Adrenal gland (tissue), 12 donors: ENCODE data around the gene NAA11. TPM values are rescaled to one million over a fixed set of nuclear protein-coding genes. Genes with fewer than 3 reads are reported as not detected.

ENCODE experiments used
- DNase-seq, 7 donors: peaks; one replicate each; pipeline ENCODE4 v3.0.0-alpha.2; 2019 to 2020
- H3K27ac ChIP-seq, 5 donors: fragments of 200-600 bp; sonication (generic) in 4 of 5; 1 replicate in 3 of 5; 2 replicates in 2 of 5; pipeline versions ENCODE4 v1.5.1 to v1.8.0; 2016 to 2020; ENCODE audit warnings: mild to moderate bottlenecking in 1 of 5
- H3K27me3 ChIP-seq: fragments of 200-600 bp; 2 replicates; pipeline ENCODE4 v1.8.0; 2021
- H3K36me3 ChIP-seq, 2 donors: fragments of 200-600 bp; replicated peaks in 1 of 2; 1 replicate in 1 of 2; 2 replicates in 1 of 2; pipeline versions ENCODE4 v1.5.1 to v1.8.0; 2018 to 2022
- H3K4me1 ChIP-seq, 2 donors: fragments of 200-600 bp; replicated peaks in 1 of 2; 1 replicate in 1 of 2; 2 replicates in 1 of 2; pipeline versions ENCODE4 v1.5.1 to v1.8.0; 2018 to 2021
- H3K4me3 ChIP-seq, 4 donors: fragments of 200-600 bp; sonication (generic) in 3 of 4; one replicate each; pipeline ENCODE4 v1.5.1; 2016 to 2018
- H3K9me3 ChIP-seq, 3 donors: fragments of 200-600 bp; sonication (generic) in 1 of 3; replicated peaks in 1 of 3; 1 replicate in 2 of 3; 2 replicates in 1 of 3; pipeline versions ENCODE4 v1.5.1 to v1.8.0; 2016 to 2021
- POLR2A ChIP-seq, 2 donors: fragments of 450-650 bp; IDR thresholded peaks; one replicate each; pipeline ENCODE4 v1.6.1; 2017; ENCODE audit warnings: antibody characterized with exemption in 2 of 2, mild to moderate bottlenecking in 2 of 2, moderate library complexity in 1 of 2
- WGBS, 4 donors: extraction: QIAGEN DNeasy Blood & Tissue Kit in 2 of 4; methylation state at CpG; one replicate each; pipeline versions ENCODE4 v1.1.5 to v1.1.7; 2013 to 2017; 5-methylcytosine and 5-hydroxymethylcytosine counted together
- intact Hi-C, 2 donors: fragments of 100-400 bp; cut with DNase I; formaldehyde crosslinking; loops; one replicate each; pipeline versions ENCODE4 v1.14.1 to v1.15.0; 2022 to 2023
- polyA plus RNA-seq, 3 donors: library from polyadenylated mRNA; stranded (reverse); fragments of 200-250 nt in 2 of 3; fragments of 350-450 nt in 1 of 3; fragmentation: Illumina TruSeq in 1 of 3; extraction: RNeasy Lipid Tissue Mini Kit (QIAGEN cat#74804) in 1 of 3; gene quantifications; one replicate each; pipeline ENCODE4 v1.2.3, GENCODE V29; 2013 to 2014
- total RNA-seq, 9 donors: library from RNA; depleted of rRNA in 4 of 9; stranded (reverse); fragments of >200 nt in 4 of 9; fragments of 120-200 nt in 1 of 9; fragmentation: NEBNext Ultra II Directional in 1 of 9; extraction: Animal tissue kit (Norgen Biotek cat#: 25700) in 1 of 9; gene quantifications; one replicate each; pipeline versions ENCODE4 v1.1.0 to v1.2.4, GENCODE V29; 2013 to 2023
- TF ChIP-seq, protein P1 (sequence below), 6 experiments: fragments of 450-650 bp in 4 of 6; fragments of 200-600 bp in 2 of 6; sonication (generic) in 1 of 6; IDR thresholded peaks; 1 replicate in 5 of 6; 2 replicates in 1 of 6; pipeline versions ENCODE4 v1.5.1 to v1.8.0; 2016 to 2021; ENCODE audit warnings: antibody characterized with exemption in 6 of 6, mild to moderate bottlenecking in 2 of 6, moderate library complexity in 1 of 6
- donor health status: healthy with polysubstance abuse.
- donor health status: Bipolar disorder and iron deficiency.
- donor health status: DM: yes; HTN: yes; CAD: no.
- donor health status: DM: no; HTN: no; CAD: no.
- donor health status: DM: no; HTN: no; CAD: no.
- donor health status: DM: yes; HTN: yes; CAD: no.

The NAA11 gene
- total and polyA plus RNA-seq, 12 donors = not detected

DNA sequence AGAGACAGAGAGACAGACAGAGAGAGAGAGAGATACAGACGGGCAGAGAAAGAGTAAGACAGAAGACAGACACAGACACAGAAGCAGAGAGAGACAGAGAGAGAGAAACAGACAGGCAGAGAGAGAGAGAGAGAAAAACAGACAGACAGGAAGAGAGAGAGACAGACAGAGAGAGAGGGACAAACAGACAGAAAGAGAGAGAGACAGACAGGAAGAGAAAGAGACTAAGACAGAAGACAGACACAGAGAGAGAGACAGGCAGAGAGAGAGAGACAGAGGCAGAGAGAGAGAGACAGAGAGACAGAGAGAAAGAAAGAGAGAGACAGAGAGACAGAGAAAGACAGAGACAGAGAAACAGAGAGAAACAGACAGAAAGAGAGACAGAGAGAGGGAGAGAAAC lies 27.2 kb upstream of the NAA11 start:
- no peaks in the 10 kb centered on the region for H3K36me3 ChIP-seq
- intact Hi-C loops = no loop called here
- TF ChIP-seq POLR2A (IDR thresholded peaks at IDR 0.05) = no peak
- TF ChIP-seq, protein P1, sequence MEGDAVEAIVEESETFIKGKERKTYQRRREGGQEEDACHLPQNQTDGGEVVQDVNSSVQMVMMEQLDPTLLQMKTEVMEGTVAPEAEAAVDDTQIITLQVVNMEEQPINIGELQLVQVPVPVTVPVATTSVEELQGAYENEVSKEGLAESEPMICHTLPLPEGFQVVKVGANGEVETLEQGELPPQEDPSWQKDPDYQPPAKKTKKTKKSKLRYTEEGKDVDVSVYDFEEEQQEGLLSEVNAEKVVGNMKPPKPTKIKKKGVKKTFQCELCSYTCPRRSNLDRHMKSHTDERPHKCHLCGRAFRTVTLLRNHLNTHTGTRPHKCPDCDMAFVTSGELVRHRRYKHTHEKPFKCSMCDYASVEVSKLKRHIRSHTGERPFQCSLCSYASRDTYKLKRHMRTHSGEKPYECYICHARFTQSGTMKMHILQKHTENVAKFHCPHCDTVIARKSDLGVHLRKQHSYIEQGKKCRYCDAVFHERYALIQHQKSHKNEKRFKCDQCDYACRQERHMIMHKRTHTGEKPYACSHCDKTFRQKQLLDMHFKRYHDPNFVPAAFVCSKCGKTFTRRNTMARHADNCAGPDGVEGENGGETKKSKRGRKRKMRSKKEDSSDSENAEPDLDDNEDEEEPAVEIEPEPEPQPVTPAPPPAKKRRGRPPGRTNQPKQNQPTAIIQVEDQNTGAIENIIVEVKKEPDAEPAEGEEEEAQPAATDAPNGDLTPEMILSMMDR (IDR thresholded peaks at IDR 0.05) = no peak
- no peaks in the 10 kb centered on the region for H3K27me3 ChIP-seq
- H3K4me3 ChIP-seq = no peak overlapping the region
- no peak for DNase-seq
- no peaks in the 10 kb centered on the region for H3K4me1 ChIP-seq
- no peaks in the 10 kb centered on the region for H3K9me3 ChIP-seq
- WGBS, 4 donors = 51 to 58% (median 54%) methylated on average over 1 of the region's 1 CpG
- H3K27ac ChIP-seq = no peak overlapping the region

DNA sequence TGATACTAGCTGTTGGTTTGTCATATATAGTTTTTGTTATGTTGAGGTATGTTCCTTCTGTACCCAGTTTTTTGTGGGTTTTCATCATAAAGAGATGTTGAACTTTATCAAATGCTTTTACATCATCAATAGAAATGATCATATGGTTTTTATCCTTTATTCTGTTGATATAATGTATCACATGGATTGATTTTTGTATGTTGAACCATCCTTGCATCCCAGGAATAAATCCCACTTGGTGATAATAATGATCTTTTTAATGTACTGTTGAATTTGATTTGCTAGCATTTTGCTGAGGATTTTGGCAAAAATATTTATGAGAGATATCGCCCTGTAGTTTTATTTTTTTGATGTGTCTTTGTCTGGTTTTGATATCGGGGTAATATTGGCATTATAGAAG lies 22.5 kb upstream of the NAA11 start:
- DNase-seq = no peak
- H3K4me3 ChIP-seq = no peak overlapping the region
- H3K9me3 ChIP-seq = no peaks in the 10 kb centered on the region
- 73 to 85% (median 80%) methylated on average over 2 of the region's 2 CpGs for WGBS, 4 donors
- H3K36me3 ChIP-seq = no peaks in the 10 kb centered on the region
- no peaks in the 10 kb centered on the region for H3K4me1 ChIP-seq
- intact Hi-C loops = no loop called here
- TF ChIP-seq, protein P1 (IDR thresholded peaks at IDR 0.05) = no peak
- TF ChIP-seq POLR2A (IDR thresholded peaks at IDR 0.05) = no peak
- no peak overlapping the region for H3K27ac ChIP-seq
- no peaks in the 10 kb centered on the region for H3K27me3 ChIP-seq

DNA sequence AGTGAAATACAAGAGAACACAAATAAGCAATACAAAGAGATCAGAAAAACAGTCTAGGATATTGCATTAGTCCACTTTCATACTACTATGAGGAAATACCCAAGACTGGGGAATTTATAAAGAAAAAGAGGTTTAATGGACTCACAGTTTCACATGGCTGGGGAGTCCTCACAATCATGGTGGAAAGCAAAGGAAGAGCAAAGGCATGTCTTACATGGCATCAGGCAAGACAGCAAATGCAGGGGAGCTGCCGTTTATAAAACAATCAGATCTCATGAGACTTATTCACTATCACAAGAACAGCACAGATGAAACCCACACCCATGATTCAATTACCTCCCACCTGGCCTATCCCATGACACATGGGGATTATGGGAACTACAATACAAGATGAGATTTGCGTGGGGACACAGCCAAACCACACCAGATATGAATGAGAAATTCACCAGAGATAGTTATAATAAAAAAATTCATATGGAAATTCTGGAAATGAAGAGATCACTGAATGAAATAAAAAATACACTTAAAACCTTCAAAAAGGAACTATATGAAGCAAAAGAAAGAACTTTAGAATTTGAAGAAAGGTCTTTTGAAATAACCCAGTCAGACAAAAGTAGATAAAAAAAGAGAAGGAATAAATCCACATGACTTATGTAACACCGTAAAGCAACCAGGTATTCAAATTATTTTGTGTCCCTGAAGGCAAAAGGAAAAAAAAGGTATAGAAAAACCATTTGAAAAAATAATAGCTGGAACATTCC lies 16.2 kb upstream of the NAA11 start:
- Histone ChIP-seq H3K4me3 (no peak overlapping the region), H3K27ac (no peak overlapping the region), H3K27me3 (no peaks in the 10 kb centered on the region), H3K36me3 (no peaks in the 10 kb centered on the region), H3K9me3 (no peaks in the 10 kb centered on the region), H3K4me1 (no peaks in the 10 kb centered on the region)
- intact Hi-C loops = no loop called here
- no peak for DNase-seq
- TF ChIP-seq, protein P1 (IDR thresholded peaks at IDR 0.05) = no peak
- no peak for TF ChIP-seq POLR2A (IDR thresholded peaks at IDR 0.05)
- WGBS, 4 donors = 70 to 85% (median 75%) methylated on average over 3 of the region's 3 CpGs

DNA sequence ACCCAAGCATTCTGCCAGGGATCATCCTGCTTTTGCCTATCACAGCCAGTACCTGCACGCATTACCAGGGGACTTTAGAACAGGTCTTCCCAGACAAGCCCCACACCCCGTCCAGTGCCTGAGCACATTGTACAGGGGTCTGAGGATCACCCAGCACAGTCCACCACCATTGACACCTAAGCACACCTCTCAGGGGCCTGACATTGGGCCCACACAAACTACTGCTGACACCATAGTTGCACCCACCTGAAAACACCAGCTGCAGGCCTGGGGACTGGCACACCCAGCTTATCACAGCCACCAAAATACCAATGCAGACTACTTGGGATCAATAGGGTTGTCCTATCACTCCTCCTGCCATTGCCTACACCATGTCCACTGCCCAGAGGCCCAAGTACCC lies 14.7 kb upstream of the NAA11 start:
- Histone ChIP-seq H3K27me3 (no peaks in the 10 kb centered on the region), H3K4me3 (no peak overlapping the region), H3K36me3 (no peaks in the 10 kb centered on the region), H3K27ac (no peak overlapping the region), H3K4me1 (no peaks in the 10 kb centered on the region), H3K9me3 (no peaks in the 10 kb centered on the region)
- no peak for DNase-seq
- intact Hi-C loops = no loop called here
- TF ChIP-seq POLR2A (IDR thresholded peaks at IDR 0.05) = no peak
- TF ChIP-seq, protein P1 (IDR thresholded peaks at IDR 0.05) = no peak
- WGBS, 4 donors = 79 to 100% (median 91%) methylated on average over 2 of the region's 2 CpGs
